ENCODE results near the gene DIAPH3.

- TF ChIP-seq POLR2A (IDR thresholded peaks at IDR 0.05; ENCODE audit: low read depth, low read length) (no peak), POLR2AphosphoS5 (IDR thresholded peaks at IDR 0.05; ENCODE audit: low read depth, low read length) (no peak)
These were observed 417.3 kb downstream of the DIAPH3 start for GRCh38 chr13:59746291-59746962.

Measured in GM12892 (cell line).